Eye (tissue), 1 donor: ENCODE measurements around the gene NRXN3.
"Not testable (repeated sequence)": the region's sequence is repeated elsewhere in the genome, so short reads cannot be mapped to it uniquely, and the experiment has no call there.

Experiments used
- DNase-seq: peaks from one replicate; pipeline ENCODE4 v3.0.0-alpha.2; 2015

NRXN3 gene

GRCh38 chr14:78501909-78502308 lies 331.7 kb downstream of the NRXN3 start:
- no peak for DNase-seq

DNA sequence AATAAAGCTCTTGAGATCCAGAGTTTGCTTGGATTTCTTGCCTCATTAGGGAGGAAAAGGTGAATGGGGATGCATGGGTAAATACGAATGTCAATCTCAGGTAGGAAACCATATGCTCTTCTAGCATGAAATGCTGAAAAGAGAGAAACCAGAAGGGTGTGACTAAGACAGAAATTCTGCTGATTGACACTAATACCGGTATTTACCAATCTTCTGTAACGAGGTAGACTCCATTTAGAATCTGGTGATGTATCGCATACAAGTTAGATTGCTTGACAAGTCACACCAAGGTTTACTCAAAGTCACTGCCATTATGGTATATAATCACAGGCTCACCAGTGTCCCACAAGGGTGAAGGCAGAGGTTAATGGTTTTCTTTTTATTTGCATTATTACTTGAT lies 337.9 kb downstream of the NRXN3 start:
- no peak for DNase-seq

DNA sequence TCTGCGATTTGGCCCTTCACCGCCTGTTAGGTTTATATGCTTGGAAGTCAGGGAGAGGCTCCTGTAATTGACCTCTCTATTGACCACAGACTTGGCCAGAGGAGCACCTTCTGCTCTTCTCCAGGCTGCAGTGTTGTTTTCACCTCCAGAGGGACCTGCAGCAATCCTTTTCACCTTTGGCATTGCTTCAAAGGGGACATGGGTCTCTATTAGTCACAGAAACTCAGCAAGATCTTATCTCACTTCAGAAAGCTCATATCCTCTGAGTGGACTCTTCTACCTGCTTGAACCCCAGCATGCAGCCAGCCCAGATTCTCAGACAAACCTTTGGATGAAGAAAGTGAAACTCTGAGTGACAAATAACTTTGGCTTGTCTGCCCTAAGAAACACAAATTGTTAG lies 339.3 kb downstream of the NRXN3 start:
- no peak for DNase-seq

GRCh38 chr14:78512021-78512420 lies 341.8 kb downstream of the NRXN3 start:
- DNase-seq, result no peak

- DNase-seq, result peak; percentile 79
These were observed 349.7 kb downstream of the NRXN3 start for GRCh38 chr14:78519863-78520262.

- DNase-seq, result peak; percentile 17
These were observed 354.0 kb downstream of the NRXN3 start for GRCh38 chr14:78524196-78524595.

- no peak for DNase-seq
These were observed 354.6 kb downstream of the NRXN3 start for GRCh38 chr14:78524766-78525165.

- DNase-seq, result peak; percentile 80
These were observed 359.9 kb downstream of the NRXN3 start for GRCh38 chr14:78530078-78530477.

DNA sequence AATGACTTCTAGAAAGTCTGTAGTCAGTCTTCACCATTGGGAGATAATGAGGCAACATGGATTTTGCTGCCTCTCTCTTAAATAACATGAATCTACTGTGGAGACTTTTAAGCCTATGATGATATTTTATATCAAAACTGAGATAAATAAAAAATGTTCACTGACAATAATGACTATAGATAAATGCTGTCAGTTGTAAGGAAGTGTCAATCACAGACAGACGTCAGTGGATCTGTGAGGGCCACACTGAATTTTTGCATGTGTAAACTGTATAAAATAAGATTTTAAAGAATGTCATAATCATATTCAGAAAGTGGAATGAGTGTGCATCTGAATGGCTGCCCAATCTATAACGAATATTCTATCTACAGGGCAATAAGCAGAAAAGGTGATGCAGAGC lies 364.0 kb downstream of the NRXN3 start:
- no peak for DNase-seq

- no peak for DNase-seq
These were observed 364.9 kb downstream of the NRXN3 start for GRCh38 chr14:78535041-78535440.

- not testable (repeated sequence) for DNase-seq
These were observed 371.6 kb downstream of the NRXN3 start for GRCh38 chr14:78541788-78542187.

DNA sequence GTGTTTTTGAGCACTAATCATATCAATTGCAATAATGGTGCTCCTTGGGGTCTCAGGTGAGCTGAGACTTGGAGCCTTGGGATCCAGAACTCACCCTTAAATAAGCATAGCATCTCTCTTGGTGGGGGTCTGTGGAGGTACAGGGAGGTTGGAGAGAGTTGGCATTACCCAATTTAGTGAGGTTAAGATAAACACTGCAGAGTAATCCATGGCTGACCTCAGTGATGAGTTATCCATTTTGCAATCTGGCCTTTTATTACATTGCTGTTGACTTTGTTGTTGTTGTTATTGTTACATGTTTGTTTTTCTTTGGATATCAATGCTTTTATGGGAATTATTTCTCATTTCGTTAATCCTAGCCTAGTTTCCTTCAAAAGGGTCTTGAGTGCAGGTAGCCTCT lies 373.3 kb downstream of the NRXN3 start:
- DNase-seq, result no peak

- no peak for DNase-seq
These were observed 390.9 kb downstream of the NRXN3 start for GRCh38 chr14:78561074-78561473.

GRCh38 chr14:78566026-78566858 lies 396.1 kb downstream of the NRXN3 start:
- DNase-seq, result peak; percentile 95

DNA sequence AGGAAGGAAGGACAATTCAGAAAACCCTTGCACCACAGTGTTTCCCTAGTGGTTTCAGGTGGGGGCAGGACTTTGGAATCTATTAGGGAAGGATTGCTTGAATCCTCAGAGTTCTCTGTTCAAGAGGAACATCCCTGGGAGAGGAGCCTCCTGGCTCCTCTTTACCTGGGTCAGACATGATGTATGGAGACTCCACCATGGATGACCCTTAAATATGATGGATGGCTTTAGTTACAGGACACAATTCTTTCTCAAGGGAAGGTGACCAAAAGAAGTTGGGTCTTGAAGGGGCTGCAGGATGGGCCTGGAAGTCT lies 396.6 kb downstream of the NRXN3 start:
- DNase-seq, result no peak

GRCh38 chr14:78567343-78567742 lies 397.2 kb downstream of the NRXN3 start:
- DNase-seq, result no peak

- not testable (repeated sequence) for DNase-seq
These were observed 403.6 kb downstream of the NRXN3 start for GRCh38 chr14:78573736-78574135.

- peak; percentile 17 for DNase-seq
These were observed 406.4 kb downstream of the NRXN3 start for GRCh38 chr14:78576437-78577166.

DNA sequence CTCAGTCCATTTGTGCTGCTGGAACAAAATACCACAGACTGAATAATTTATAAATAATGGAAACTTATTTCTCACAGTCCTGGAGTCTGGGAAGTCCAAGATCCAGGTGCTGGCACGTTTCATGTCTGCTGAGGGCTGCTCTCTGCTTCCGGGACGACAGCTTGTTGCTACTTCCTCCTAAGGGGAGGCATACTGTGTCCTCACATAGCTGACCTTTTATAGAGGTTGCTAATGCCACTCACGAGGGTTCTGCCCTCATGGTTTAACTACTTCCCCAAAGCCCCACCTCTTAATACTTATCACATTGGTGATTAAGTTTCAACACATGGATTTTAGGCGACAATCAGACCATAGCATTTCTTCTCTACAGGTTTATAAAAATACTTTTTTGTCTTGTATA lies 411.1 kb downstream of the NRXN3 start:
- no peak for DNase-seq

DNA sequence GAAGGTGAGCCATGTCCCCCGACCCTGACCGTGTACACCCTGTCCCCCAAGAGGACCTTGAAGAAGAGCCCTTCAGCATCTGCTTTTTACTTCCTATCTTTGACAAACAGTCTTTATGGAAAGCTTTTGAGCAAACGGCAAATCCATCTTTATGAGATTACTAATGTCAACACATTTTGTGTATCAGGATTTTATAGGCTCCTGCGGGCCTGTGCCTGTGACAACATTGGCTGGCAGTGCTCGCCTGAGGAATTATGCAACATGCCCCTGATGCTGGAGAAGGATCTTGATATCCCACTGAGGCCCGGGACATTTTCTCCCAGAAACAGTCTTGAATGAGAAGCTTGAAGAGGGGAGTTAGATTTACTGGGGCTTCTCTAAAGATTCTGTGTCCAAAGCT lies 416.5 kb downstream of the NRXN3 start:
- DNase-seq, result no peak

GRCh38 chr14:78588906-78589305 lies 418.7 kb downstream of the NRXN3 start:
- DNase-seq, result no peak

DNA sequence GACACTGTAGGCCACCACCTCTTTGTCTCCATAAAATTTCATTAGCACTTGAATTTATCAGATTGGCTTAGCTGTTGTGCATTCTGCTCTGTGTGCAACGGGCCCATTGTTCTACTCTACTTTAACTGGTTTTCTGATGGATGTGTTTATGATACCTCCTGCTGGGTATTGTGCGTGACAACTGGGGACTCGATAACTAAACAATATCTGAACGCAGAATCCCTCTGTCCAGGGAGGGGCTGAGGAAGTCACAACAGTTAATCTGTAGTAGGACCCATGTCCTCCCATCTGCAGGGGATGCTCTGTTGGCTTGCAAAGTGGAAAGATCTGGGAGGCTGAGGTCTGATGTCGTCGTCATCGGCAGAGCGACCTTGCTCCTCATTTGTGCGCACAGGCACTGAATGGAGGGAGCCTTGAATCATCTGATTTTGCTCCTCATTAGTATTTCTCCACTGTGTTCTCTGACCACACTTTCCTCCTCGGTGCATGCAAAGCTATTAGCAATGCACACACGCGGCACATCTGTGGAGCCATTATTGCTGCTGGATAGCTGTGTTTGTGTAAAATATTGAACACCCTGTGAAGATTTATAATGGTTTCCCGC lies 422.5 kb downstream of the NRXN3 start:
- no peak for DNase-seq

- no peak for DNase-seq
These were observed 423.8 kb downstream of the NRXN3 start for GRCh38 chr14:78593949-78594348.

- peak; percentile 36 for DNase-seq
These were observed 425.6 kb downstream of the NRXN3 start for GRCh38 chr14:78595797-78596196.
